Stimulated activated CD8-positive, alpha-beta memory T cell treated with anti-CD3 and anti-CD28 coated beads, Interleukin-12 subunit alpha, Interleukin-12 subunit beta, amount 100 ng/mL, for 1 hour (primary cell): ENCODE results near the gene SULT1C2.
"Not testable (repeated sequence)": the region's sequence is repeated elsewhere in the genome, so short reads cannot be mapped to it uniquely, and the experiment has no call there.

Source experiments
- DNase-seq: peaks from one replicate; pipeline ENCODE4 v3.0.0-alpha.2; 2020; ENCODE audit warnings: low read depth

The SULT1C2 gene

GRCh38 chr2:108351889-108352288, 63.2 kb downstream of the SULT1C2 start:
- no peak for DNase-seq

DNA sequence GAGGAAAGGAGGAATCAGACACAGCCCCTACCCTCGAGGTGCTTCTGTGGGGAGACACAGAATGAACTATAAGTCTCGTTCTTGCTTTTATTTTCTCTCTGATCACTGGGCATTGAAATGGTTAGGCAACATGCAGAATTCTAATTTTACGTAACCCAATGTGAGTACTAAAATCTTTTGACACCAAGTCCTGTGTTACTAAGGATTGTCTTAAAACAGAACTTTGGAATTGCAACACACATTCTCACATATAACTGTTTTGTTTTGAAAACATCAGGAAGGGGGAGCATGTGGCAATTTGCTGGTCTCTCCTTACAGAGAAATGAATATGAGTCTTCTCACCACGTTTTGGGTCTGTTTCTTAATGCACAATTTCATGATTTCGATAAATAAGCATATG, 65.4 kb downstream of the SULT1C2 start:
- DNase-seq, result no peak

DNA sequence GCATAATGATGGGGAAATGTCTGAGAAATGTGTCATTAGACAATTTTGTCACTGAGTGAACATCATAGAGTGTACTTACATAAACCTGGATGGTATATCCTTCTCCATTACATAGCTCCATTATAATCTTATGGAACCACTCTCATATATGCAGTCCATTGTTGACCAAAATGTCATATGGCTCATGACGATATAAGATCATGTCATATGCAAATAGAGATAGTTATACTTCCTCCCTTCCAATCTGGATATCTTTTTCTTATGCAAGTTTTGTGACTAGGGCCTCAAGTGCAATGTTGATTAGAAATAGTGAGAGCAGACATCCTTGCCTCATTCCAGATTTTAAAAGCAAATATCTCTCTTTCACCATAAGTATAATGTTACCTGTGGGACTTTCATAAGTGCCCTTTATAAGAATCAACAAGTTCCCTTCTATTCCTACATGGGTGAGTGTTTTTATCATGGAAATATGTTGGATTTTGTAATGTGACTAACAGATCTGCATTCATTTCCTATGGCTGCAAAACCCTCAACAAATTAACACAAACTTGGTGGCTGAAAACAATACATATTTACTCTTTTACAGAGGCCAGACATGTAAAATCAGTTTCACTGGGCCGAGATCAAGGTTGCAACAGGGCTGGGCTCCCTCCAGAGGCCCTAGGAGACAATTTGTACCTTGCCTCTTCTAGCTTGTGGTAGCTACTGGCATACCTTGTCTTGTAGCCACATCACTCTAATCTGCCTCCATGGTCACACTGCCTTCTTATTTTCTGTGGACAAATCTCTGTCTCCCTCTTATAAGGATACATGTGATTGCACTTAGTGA, 67.4 kb downstream of the SULT1C2 start:
- DNase-seq, result no peak

DNA sequence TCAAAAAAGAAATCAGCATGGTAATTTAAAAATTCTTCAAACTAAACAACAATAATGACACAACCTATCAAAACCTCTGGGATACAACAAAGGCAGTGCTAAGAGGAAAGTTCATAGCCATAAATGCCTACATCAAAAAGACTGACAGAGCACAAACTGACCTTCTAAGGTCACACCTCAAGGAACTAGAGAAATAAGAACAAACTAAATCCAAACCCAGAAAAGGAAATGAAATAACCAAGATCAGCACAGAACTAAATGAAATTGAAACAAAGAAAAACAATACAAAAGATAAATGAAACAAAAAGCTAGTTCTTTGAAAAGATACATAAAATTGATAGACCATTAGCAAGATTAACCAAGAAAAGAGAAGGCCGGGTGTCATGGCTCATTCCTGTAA, 70.6 kb downstream of the SULT1C2 start:
- DNase-seq, result not testable (repeated sequence)
